A549 (cell line): ENCODE data around the gene SPATS2.

Experiments used
- BHLHE40 ChIP-seq: IDR thresholded peaks from 2 replicates; pipeline ENCODE4 v1.6.1; 2012; ENCODE audit warnings: low read depth, low read length, inconsistent platforms
- CTCF ChIP-seq: fragments of >200 bp; sonication (Bioruptor Twin); formaldehyde crosslinking; IDR thresholded peaks from 3 replicates; pipeline ENCODE4 v1.5.1; 2016
- E2F6 ChIP-seq: IDR thresholded peaks from 2 replicates; pipeline ENCODE4 v1.6.1; 2012; ENCODE audit warnings: low read depth, borderline replicate concordance
- EP300 ChIP-seq, 2 experiments: fragments of >200 bp; sonication (Bioruptor Twin); formaldehyde crosslinking; IDR thresholded peaks; 2 replicates in 1 of 2; 3 replicates in 1 of 2; pipeline ENCODE4 v1.6.1; 2016 to 2017
- HMGXB4 ChIP-seq: fragments of 250-450 bp; sonication (Bioruptor Pico); IDR thresholded peaks from 2 replicates; pipeline ENCODE4 v1.5.0; 2021; ENCODE audit warnings: mild to moderate bottlenecking, moderate library complexity, borderline replicate concordance
- HOXA7 ChIP-seq: fragments of 250-450 bp; sonication (Bioruptor Pico); IDR thresholded peaks from 2 replicates; pipeline ENCODE4 v1.5.0; 2020; ENCODE audit warnings: mild to moderate bottlenecking, moderate library complexity
- KDM1A ChIP-seq: fragments of 200-600 bp; sonication (generic); IDR thresholded peaks from 2 replicates; pipeline ENCODE4 v1.6.1; 2016; ENCODE audit warnings: low read depth, mild to moderate bottlenecking
- POLR2AphosphoS2 ChIP-seq: conservative IDR thresholded peaks from 2 replicates; pipeline ENCODE4 v1.6.1; 2012; ENCODE audit warnings: low read length, improper control_type of control experiment, inconsistent platforms
- REST ChIP-seq: fragments of 200-600 bp; sonication (generic); IDR thresholded peaks from 2 replicates; pipeline ENCODE4 v1.6.1; 2016; ENCODE audit warnings: antibody characterized with exemption, mild to moderate bottlenecking, moderate library complexity
- RFX5 ChIP-seq: fragments of 450-650 bp; IDR thresholded peaks from 2 replicates; pipeline ENCODE4 v1.7.1; 2014; ENCODE audit warnings: antibody characterized with exemption, mild to moderate bottlenecking, moderate library complexity
- ZC3H11A ChIP-seq: fragments of 450-650 bp; IDR thresholded peaks from 2 replicates; pipeline ENCODE4 v1.6.1; 2014; ENCODE audit warnings: antibody characterized with exemption, mild to moderate bottlenecking

GRCh38 chr12:49537752-49538509 lies 170.7 kb downstream of the SPATS2 start:
- no peak; the same call in none of the 3 replicates for TF ChIP-seq CTCF
- TF ChIP-seq HOXA7 (CRISPR knock-in tag), result no peak
- TF ChIP-seq E2F6, result no peak
- TF ChIP-seq REST, result no peak
- no peak for TF ChIP-seq HMGXB4 (CRISPR knock-in tag)
- TF ChIP-seq EP300 (IDR thresholded peaks at IDR 0.05), result no peak
- no peak for TF ChIP-seq BHLHE40
- TF ChIP-seq RFX5, result no peak
- TF ChIP-seq POLR2AphosphoS2, result no peak
- TF ChIP-seq ZC3H11A, result no peak
- TF ChIP-seq KDM1A, result no peak
